ENCODE results near the gene PEA15. TPM values are rescaled to one million over a fixed set of nuclear protein-coding genes. Genes with fewer than 3 reads are reported as not detected.

PEA15 gene
- 38.3 and 44.5 TPM in 2 replicates for total RNA-seq

- Histone ChIP-seq H3K27me3 (ENCODE audit: control insufficient read depth, insufficient read depth, low read length) (no peaks in the 10 kb centered on the region), H3K36me3 (ENCODE audit: control insufficient read depth, insufficient read depth, low read length) (peaks cover 12% of the 10 kb centered on the region)
- no peak for FAIRE-seq
Observed at GRCh38 chr1:160205242-160206035, at the start of gene PEA15. Gene PEA15 (plus strand): TSS chr1:160205384. CDS start chr1:160211545, 6,161 bp downstream.

DNA sequence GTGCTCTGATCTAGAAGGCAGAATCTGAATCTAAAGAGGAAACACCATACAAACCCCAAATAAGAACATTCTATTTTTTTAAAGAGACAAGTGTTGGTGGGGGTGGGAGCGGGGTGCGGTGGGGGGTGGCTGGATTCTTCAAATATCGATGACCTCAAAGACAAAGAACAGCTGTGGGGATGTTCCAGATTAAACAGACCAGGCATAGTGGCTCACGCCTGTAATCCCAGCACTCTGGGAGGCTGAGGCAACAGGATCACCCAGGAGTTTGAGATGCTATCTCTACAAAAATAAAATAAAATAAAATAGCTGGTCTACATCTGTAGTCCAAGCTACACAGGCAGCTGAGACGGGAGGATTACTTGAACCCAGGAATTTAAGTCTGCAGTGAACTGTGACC is 48.8 kb upstream of the PEA15 start:
- no peaks in the 10 kb centered on the region for H3K36me3 ChIP-seq (ENCODE audit: control insufficient read depth, insufficient read depth, low read length)

More at GRCh38 chr1:160205242-160206035, at the start of gene PEA15:
- TF ChIP-seq CTCF (IDR thresholded peaks at IDR 0.05; ENCODE audit: insufficient read depth, low read length, severe bottlenecking), result no peak
- peak within 1 kb of the TSS; percentile 96 for H3K4me3 ChIP-seq (ENCODE audit: low read depth, low read length)
- no peak for DNase-seq (ENCODE audit: low read depth)

GRCh38 chr1:160157174-160157573 is 48.0 kb upstream of the PEA15 start:
- Histone ChIP-seq H3K36me3 (ENCODE audit: control insufficient read depth, insufficient read depth, low read length) (no peaks in the 10 kb centered on the region), H3K4me3 (ENCODE audit: low read depth, low read length) (no peak overlapping the region), H3K27me3 (ENCODE audit: control insufficient read depth, insufficient read depth, low read length) (no peaks in the 10 kb centered on the region)
- no peak for TF ChIP-seq CTCF (IDR thresholded peaks at IDR 0.05; ENCODE audit: insufficient read depth, low read length, severe bottlenecking)
- FAIRE-seq (no peak), DNase-seq (ENCODE audit: low read depth) (no peak)

More for the DNA sequence above, 48.8 kb upstream of the PEA15 start:
- no peak for TF ChIP-seq CTCF (IDR thresholded peaks at IDR 0.05; ENCODE audit: insufficient read depth, low read length, severe bottlenecking)
- H3K27me3 ChIP-seq (ENCODE audit: control insufficient read depth, insufficient read depth, low read length), result no peaks in the 10 kb centered on the region
- DNase-seq (ENCODE audit: low read depth) (no peak), FAIRE-seq (no peak)
- H3K4me3 ChIP-seq (ENCODE audit: low read depth, low read length), result no peak overlapping the region

- Histone ChIP-seq H3K4me3 (ENCODE audit: low read depth, low read length) (no peak overlapping the region), H3K36me3 (ENCODE audit: control insufficient read depth, insufficient read depth, low read length) (no peaks in the 10 kb centered on the region), H3K27me3 (ENCODE audit: control insufficient read depth, insufficient read depth, low read length) (no peaks in the 10 kb centered on the region)
- FAIRE-seq, result no peak
- DNase-seq (ENCODE audit: low read depth), result no peak
- no peak for TF ChIP-seq CTCF (IDR thresholded peaks at IDR 0.05; ENCODE audit: insufficient read depth, low read length, severe bottlenecking)
Observed at GRCh38 chr1:160158031-160158430, 47.2 kb upstream of the PEA15 start.

DNA sequence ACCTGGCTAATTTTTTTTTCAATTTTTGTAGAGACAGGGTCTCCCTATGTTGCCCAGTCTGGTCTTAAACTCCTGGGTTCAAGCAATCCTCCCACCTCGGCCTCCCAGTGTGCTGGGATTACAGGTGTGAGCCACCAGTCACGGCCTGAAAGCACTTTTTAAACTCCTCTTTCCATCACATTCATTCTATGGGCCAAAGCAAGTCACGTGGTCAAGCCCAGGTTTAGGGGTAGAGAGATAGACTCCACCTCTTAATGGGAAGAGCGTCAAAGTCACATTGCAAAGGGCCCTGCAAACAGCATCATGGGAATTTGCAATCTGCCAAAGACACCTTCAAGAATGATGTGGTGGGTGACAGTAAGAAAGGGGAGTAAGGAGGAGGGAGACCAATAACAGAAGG is 46.6 kb upstream of the PEA15 start:
- Histone ChIP-seq H3K4me3 (ENCODE audit: low read depth, low read length) (no peak overlapping the region), H3K27me3 (ENCODE audit: control insufficient read depth, insufficient read depth, low read length) (no peaks in the 10 kb centered on the region), H3K36me3 (ENCODE audit: control insufficient read depth, insufficient read depth, low read length) (no peaks in the 10 kb centered on the region)
- FAIRE-seq, result no peak
- no peak for TF ChIP-seq CTCF (IDR thresholded peaks at IDR 0.05; ENCODE audit: insufficient read depth, low read length, severe bottlenecking)
- no peak for DNase-seq (ENCODE audit: low read depth)

Data from bronchial epithelial cell (primary cell).